HepG2 (cell line): ENCODE results near the gene SSH3. TPM values are rescaled to one million over a fixed set of nuclear protein-coding genes. Genes with fewer than 3 reads are reported as not detected.

Source experiments
- ARID4A ChIP-seq: sonication (generic); formaldehyde crosslinking; IDR thresholded peaks from 2 replicates; pipeline ENCODE4 v1.5.0; 2020; ENCODE audit warnings: mild to moderate bottlenecking, missing genetic modification reagents, borderline replicate concordance
- CBX2 ChIP-seq, 2 experiments: fragments of 200-600 bp in 1 of 2; sonication (generic); formaldehyde crosslinking in 1 of 2; IDR thresholded peaks; 2 replicates each; pipeline versions ENCODE4 v1.7.0 to v1.8.1; 2018 to 2022; ENCODE audit warnings: low read depth in 2 of 2, low read length in 1 of 2, mild to moderate bottlenecking in 1 of 2, missing genetic modification reagents in 1 of 2
- DRAP1 ChIP-seq: IDR thresholded peaks from 2 replicates; pipeline ENCODE4 v1.6.1; 2016; ENCODE audit warnings: missing genetic modification reagents, missing compliant biosample characterization
- HBP1 ChIP-seq: IDR thresholded peaks from 2 replicates; pipeline ENCODE4 v1.6.1; 2016; ENCODE audit warnings: low read depth, control low read depth
- HNF1A ChIP-seq, 2 experiments: sonication (generic) in 1 of 2; formaldehyde crosslinking in 1 of 2; IDR thresholded peaks; 2 replicates each; pipeline versions ENCODE4 v1.4.0 to v1.6.1; 2016 to 2020; ENCODE audit warnings: borderline replicate concordance in 1 of 2, low read depth in 1 of 2, mild to moderate bottlenecking in 1 of 2, missing genetic modification reagents in 1 of 2
- JUND ChIP-seq: sonication (generic); formaldehyde crosslinking; IDR thresholded peaks from 2 replicates; pipeline ENCODE4 v1.8.0; 2022; ENCODE audit warnings: mild to moderate bottlenecking, missing genetic modification reagents
- NPAS2 ChIP-seq: sonication (generic); formaldehyde crosslinking; IDR thresholded peaks from 2 replicates; pipeline ENCODE4 v1.8.0; 2022; ENCODE audit warnings: mild to moderate bottlenecking, missing genetic modification reagents, borderline replicate concordance
- SAFB2 ChIP-seq: sonication (generic); formaldehyde crosslinking; IDR thresholded peaks from 2 replicates; pipeline ENCODE4 v1.5.1; 2020; ENCODE audit warnings: missing genetic modification reagents, low read depth, mild to moderate bottlenecking, borderline replicate concordance
- SALL2 ChIP-seq: sonication (generic); formaldehyde crosslinking; IDR thresholded peaks from 2 replicates; pipeline ENCODE4 v1.8.1; 2023; ENCODE audit warnings: mild to moderate bottlenecking, missing genetic modification reagents, inconsistent platforms
- SMAD1 ChIP-seq: sonication (generic); formaldehyde crosslinking; IDR thresholded peaks from 2 replicates; pipeline ENCODE4 v1.4.0; 2020; ENCODE audit warnings: missing genetic modification reagents, low read depth, mild to moderate bottlenecking, borderline replicate concordance
- SRY ChIP-seq: sonication (generic); formaldehyde crosslinking; IDR thresholded peaks from 2 replicates; pipeline ENCODE4 v1.8.0; 2022; ENCODE audit warnings: mild to moderate bottlenecking, missing genetic modification reagents
- ZC3H13 ChIP-seq: sonication (generic); formaldehyde crosslinking; IDR thresholded peaks from 2 replicates; pipeline ENCODE4 v1.8.1; 2023; ENCODE audit warnings: mild to moderate bottlenecking, missing genetic modification reagents, moderate library complexity
- ZNF446 ChIP-seq: sonication (generic); formaldehyde crosslinking; IDR thresholded peaks from 2 replicates; pipeline ENCODE4 v1.5.0; 2020; ENCODE audit warnings: mild to moderate bottlenecking, missing genetic modification reagents
- ZNF7 ChIP-seq: IDR thresholded peaks from 2 replicates; pipeline ENCODE4 v1.6.1; 2016; ENCODE audit warnings: missing biosample characterization, missing genetic modification reagents
- ZNF713 ChIP-seq: sonication (generic); formaldehyde crosslinking; IDR thresholded peaks from 2 replicates; pipeline ENCODE4 v1.4.0; 2020; ENCODE audit warnings: mild to moderate bottlenecking, missing genetic modification reagents
- polyA plus RNA-seq, 8 experiments: library from polyadenylated mRNA; depleted of rRNA in 3 of 8; stranded (reverse) in 7 of 8; unstranded in 1 of 8; fragments of >200 nt; fragmentation: Illumina TruSeq in 4 of 8; extraction: Trizol in 4 of 8; gene quantifications; 2 replicates each; pipeline versions ENCODE4 v1.2.1 to v1.2.3, GENCODE V29; 2011 to 2016; ENCODE audit warnings: low read depth in 4 of 8, missing spikeins in 1 of 8, mixed read lengths in 1 of 8; ENCODE audit not compliant: insufficient read depth in 1 of 8
- total RNA-seq, 5 experiments: library from RNA; depleted of rRNA; stranded (reverse); fragments of >200 nt; fragmentation: Illumina TruSeq; extraction: Trizol; gene quantifications; 2 replicates each; pipeline ENCODE4 v1.2.3, GENCODE V29; 2016; ENCODE audit warnings: low read depth in 1 of 5

Gene SSH3
- total and polyA plus RNA-seq, 2 of the 13 experiments (the other 11 are each of a cell fraction or from before 2014, with no cell fraction given) = 12.4 to 18.8 TPM

- peak; percentile 57; the same call in 1 of the 2 replicates for TF ChIP-seq ARID4A (CRISPR knock-in tag)
- peak; percentile 38; the same call in 1 of the 2 replicates for TF ChIP-seq HBP1 (CRISPR knock-in tag)
- TF ChIP-seq CBX2 (IDR thresholded peaks at IDR 0.05; ENCODE audit: low read depth, low read length) = no peak
- no peak for TF ChIP-seq CBX2 (CRISPR knock-in tag; IDR thresholded peaks at IDR 0.05; ENCODE audit: low read depth)
- TF ChIP-seq SALL2 = no peak
- 0 out of 2 replicates have a peak, but pooled peaks have one; percentile 19 for TF ChIP-seq DRAP1
- 0 out of 2 replicates have a peak, but pooled peaks have one; percentile 23 for TF ChIP-seq SAFB2 (CRISPR knock-in tag)
- TF ChIP-seq ZNF446 (CRISPR knock-in tag) = 0 out of 2 replicates have a peak, but pooled peaks have one; percentile 35
- 0 out of 2 replicates have a peak, but pooled peaks have one; percentile 43 for TF ChIP-seq JUND (CRISPR knock-in tag)
- TF ChIP-seq NPAS2 (CRISPR knock-in tag) = no peak
- no peak for TF ChIP-seq SMAD1
- 0 out of 2 replicates have a peak, but pooled peaks have one; percentile 33 for TF ChIP-seq ZC3H13 (CRISPR knock-in tag)
- no peak for TF ChIP-seq ZNF713 (CRISPR knock-in tag)
- TF ChIP-seq SRY = peak; percentile 39; the same call in 1 of the 2 replicates
- TF ChIP-seq ZNF7 (CRISPR knock-in tag) = peak; percentile 83
- TF ChIP-seq HNF1A (IDR thresholded peaks at IDR 0.05; ENCODE audit: low read depth) = no peak
- no peak for TF ChIP-seq HNF1A (CRISPR knock-in tag; IDR thresholded peaks at IDR 0.05; ENCODE audit: borderline replicate concordance)
These were observed 35.9 kb upstream of the SSH3 start (continued) for GRCh38 chr11:67267188-67268080.
